Stimulated activated CD4-positive, alpha-beta T cell treated with anti-CD3 and anti-CD28 coated beads, Interleukin-15, amount 100 ng/mL, for 48 hours (primary cell): ENCODE measurements around the gene FBXO46.
"Not testable (repeated sequence)": the region's sequence is repeated elsewhere in the genome, so short reads cannot be mapped to it uniquely, and the experiment has no call there.

Experiments
- DNase-seq, 2 donors: peaks; one replicate each; pipeline ENCODE4 v3.0.0-alpha.2; 2020; ENCODE audit warnings: low read depth in 2 of 2

FBXO46 gene

DNA sequence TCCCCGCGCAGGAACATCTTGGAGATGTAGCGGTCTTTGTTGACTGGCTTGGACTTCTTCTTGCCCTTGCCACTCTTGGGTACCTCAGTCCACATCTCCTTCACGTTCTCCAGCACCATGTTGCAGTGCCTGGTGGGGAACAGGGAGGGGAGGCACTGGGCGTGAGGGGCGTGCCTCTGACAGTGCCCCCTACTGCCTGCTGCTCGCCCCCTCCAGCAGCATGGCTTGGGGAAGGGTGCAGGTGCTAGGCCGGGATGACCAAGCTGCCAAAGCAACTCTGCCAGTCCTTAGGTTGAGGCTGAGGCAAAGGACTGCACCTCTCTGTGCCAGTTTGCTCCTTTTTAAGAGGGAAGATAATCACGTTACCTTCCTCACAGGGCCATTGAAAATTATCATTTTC lies 43.1 kb downstream of the FBXO46 start:
- DNase-seq = no peak

DNA sequence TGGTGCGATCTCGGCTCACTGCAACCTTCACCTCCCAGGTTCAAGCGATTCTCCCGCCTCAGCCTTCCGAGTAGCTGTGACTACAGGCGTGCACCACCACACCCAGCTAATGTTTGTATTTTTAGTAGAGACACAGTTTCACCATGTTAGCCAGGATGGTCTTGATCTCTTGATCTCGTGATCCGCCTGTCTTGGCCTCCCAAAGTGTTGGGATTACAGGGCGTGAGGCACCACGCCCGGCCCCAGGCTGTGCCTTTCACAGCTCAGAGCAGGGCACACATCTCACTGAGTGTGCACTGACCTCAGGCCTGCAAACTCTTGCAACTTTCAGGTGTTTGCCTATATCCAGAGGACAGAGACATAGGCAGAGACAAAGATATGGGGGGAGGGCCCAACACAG lies 45.7 kb downstream of the FBXO46 start:
- DNase-seq = not testable (repeated sequence)

DNA sequence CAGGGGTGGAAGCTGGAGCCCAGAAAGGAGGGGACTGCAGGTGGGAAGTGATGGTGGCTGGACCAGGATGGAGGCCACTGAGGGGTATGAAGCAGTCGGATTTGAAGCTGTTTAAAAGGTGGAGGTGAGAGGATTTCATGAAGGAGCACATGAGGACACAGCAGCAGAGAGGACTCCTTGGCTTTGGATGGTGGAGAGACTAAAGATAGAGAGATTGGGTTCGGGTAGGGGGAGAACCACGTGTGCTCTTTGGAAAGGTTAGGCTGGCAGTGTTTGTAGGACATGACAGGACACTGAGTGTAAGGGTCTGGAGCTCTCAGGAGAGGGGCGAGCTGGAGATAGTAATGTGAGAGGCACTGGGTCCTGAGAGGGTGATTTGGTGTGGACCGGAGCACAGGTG lies 47.8 kb downstream of the FBXO46 start:
- no peak for DNase-seq

DNA sequence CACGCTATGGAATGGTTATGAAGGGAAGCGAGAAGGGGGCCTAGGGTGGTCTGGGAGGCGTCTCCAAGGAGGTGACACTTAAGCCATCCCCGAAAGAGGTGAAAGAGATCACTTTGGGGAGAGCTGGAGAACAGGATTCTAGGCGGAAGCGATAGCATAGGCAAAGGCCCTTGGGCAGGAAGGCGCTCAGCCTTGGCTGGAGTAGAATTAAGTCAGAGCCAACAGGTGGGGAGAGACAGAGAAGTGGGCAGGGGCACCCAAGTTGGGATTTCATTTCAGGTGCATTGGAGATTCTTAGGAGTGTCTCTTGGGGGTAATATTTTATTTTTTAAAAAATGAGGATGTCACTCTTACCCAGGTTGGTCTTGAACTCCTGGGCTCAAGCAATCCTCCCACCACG lies 48.6 kb downstream of the FBXO46 start:
- no peak for DNase-seq

DNA sequence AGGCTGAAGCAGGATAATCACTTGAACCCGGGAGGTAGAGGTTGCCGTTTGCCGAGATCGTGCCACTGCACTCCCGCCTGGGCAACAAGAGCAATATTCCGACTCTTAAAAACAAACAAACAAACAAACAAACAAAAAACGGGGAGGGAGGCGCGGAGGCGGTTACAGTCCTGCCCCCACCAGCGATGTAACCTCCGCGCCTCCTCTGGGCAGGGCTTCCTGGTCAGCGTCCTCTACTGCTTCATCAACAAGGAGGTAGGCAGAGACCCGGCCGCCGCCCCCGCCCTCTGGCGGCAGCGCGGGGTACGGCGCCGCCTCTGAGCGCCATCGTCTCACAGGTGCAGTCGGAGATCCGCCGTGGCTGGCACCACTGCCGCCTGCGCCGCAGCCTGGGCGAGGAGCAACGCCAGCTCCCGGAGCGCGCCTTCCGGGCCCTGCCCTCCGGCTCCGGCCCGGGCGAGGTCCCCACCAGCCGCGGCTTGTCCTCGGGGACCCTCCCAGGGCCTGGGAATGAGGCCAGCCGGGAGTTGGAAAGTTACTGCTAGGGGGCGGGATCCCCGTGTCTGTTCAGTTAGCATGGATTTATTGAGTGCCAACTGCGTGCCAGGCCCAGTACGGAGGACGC lies 49.2 kb downstream of the FBXO46 start:
- peak; percentile 68 to 75 for DNase-seq

DNA sequence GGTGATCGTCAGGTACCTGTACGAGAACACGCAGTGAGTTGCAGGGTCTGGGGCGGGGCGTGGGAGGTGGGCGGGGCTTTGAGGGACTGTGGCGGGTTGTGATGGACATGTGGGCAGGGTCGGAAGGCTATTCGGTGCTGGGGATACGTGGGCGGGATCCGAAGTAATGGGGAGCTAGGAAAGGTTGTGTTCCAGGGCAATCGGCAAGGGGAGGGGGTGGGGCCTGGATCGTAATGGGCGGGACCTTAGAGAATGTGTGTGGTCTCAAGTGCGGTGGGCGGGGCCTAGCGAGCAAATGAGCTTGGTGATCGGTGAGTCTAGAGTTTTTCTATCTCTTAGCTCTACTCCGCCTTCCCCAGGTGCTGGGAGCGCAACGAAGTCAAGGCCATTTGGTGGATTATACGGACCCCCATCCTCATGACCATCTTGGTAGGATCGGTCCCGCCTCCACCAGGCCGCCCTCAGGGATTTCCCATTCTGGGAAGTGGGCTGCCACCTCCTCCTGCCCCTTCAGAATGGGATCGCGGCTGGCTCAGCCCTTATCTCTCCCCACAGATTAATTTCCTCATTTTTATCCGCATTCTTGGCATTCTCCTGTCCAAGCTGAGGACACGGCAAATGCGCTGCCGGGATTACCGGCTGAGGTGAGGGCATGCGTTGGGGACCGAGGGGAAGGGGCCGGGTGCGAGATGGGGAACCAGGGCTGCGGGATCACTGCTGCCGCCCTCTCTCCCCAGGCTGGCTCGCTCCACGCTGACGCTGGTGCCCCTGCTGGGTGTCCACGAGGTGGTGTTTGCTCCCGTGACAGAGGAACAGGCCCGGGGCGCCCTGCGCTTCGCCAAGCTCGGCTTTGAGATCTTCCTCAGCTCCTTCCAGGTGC lies 53.1 kb downstream of the FBXO46 start:
- peak; percentile 85 to 87 for DNase-seq

DNA sequence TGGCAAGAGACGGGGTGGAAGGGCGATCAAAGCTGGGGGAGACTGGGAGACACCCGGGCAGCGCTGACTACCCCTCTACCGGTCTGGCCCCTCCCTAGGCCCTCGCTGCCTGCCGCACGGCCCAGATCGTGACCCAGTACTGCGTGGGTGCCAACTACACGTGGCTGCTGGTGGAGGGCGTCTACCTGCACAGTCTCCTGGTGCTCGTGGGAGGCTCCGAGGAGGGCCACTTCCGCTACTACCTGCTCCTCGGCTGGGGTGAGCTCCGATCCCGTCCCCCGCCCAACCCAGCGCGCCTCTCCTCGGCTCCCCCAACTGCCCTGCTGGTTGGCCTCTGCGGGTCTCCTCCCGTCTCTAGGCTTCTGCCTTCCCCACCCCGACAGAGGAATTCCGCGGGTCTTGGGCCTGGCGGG lies 53.8 kb downstream of the FBXO46 start:
- DNase-seq = peak in 1 of 2 donors; percentile 35

DNA sequence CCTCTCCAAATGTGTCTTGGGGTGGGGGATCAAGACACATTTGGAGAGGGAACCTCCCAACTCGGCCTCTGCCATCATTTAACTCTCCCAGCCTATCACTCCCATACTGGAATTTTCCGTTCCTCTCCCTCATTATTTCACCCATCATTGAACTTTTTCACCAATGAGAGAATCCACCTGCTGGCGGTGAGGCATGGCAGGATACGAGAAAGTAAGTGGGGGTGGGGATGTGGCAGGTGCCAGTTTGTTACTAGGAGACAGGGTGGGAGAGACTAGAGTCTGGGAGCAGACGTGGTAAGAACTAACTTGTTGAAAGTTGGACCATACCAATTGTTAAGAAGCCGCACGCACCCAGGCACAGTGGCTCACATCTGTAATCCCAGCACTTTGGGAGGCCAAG lies 55.8 kb downstream of the FBXO46 start:
- DNase-seq = no peak

DNA sequence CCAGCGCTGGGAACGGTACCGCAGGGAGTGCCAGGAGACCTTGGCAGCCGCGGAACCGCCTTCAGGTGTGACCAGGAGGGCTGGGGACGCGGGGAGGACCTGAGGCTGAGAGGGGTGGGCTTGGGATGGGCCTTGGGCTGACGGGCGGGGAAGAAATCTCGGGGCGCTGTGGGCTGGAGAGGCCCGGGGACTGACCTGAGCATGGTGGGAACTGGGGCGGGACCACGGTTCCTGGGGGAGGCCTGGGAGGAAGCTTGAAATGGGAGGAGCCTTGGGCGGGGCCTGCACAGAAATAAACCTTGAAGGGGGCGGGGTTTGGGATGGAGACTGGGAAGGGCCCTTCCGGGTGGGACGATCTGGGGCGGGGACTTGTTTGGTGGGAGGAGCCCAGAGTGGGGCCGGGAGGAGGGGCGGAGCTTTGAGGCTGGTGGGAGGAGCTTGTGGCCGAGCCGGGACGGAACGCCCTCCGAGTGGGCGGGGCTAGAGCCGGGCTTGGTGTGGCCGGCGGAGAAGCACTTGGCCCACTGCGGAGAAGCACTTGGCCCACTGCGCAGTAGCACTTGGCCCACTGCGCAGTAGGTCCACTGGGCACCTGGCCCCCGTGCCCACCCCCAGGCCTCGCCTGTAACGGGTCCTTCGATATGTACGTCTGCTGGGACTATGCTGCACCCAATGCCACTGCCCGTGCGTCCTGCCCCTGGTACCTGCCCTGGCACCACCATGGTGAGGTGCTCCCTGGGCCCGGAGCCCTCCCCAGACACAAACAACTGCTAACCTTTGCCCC lies 59.8 kb downstream of the FBXO46 start:
- peak; percentile 61 to 75 for DNase-seq

DNA sequence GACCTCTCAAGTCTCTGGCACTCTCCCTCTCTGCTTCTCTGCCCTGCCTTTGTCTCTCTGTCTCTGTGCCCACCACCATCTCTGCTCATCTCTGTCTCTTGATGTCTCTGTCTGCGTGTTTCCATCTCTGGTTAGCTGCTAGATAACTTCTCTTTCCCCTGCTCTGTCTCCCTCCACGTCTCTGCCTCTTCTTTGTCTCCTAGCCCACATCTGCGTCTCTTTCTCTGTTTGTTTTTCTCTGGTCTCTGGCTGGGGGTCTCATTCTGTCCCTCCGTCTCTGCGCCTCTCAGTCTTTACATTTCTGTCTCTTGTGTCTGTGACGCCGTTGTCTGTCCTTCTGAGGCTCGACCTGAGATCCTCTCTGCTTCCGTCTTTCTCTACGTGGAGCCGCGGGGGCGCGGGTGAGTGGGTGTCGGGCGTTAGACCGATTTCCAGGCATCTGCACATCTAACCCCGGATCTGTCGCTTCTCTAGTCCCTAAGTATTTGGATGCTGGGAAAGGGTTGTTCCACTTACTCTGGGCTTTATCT lies 62.3 kb downstream of the FBXO46 start:
- DNase-seq = no peak

DNA sequence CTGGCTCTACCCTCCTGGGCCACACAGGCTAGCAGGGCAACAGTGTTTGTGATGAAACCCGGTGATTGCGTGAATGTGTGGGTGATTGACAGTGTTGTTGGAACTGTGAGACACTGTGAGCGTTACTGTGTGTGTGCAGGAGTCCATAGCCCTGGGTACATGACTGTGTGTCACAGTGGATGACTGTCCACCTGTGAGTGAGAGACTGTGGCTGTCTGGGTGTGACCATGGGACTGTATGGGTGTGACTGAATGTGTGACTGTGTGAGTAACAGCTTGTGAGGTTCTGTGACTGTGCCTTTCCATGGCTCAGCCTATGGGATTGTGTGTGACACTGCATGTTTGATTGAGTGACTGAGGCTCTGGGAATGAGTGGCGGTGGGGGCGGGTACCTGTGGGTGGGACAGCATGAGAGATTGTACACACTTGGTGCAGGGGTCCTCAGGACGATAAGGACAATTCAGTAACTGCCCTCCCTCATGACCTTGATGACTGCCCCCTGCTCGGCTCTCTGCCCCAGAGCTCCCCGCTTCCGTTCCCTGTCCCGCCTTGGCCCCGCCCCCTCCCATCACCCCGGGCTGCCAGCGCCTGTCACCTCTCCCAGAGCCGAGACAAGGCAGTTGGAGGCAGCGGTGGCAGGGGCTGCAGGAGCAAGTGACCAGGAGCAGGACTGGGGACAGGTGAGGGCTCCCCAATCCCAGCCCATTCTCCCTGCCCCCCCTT lies 62.9 kb downstream of the FBXO46 start, which contains the start of gene GIPR:
GIPR (plus strand) TSS at position 602 of the 722 bp plus-strand sequence. CDS start 1,300 bp downstream, outside the sequence.
- DNase-seq = peak; percentile 66 to 74

DNA sequence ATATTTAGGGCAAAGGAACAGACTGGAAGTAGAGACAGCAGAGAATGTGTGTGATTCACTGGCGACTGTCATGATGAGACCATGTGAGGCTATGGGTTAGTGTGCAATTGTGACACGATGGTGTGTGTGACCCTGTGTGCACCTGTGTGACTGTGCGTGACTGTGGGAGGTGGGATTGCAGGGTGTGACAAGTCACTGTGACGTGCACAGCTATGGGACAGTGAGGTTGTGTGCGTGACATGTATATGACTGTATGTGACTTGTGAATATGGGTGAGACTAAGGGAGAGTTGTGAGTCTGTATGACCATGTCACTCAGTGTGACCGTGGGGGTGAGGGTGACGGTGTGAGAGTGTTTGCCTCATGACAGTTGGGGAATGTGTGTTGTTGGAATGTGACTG lies 66.1 kb downstream of the FBXO46 start:
- no peak for DNase-seq

DNA sequence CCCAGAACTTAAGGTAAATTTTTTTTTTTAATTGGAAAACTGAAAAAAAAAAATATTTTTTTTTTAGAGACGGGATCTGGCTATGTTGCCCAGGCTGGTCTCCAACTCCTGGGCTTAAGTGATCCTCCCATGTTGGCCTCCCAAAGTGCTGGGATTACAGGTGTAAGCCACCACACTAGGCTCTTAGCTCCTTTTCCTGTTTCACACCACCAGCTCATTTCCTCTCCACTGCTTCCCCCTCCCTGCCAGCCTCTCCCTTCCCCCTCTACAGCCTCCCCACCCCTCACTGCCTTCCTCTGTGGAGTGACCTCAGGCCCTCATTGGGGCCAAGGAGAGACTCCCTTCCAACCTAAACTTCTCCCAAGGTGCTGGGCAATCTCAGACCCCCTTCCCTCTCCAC lies 66.9 kb downstream of the FBXO46 start:
- no peak for DNase-seq

DNA sequence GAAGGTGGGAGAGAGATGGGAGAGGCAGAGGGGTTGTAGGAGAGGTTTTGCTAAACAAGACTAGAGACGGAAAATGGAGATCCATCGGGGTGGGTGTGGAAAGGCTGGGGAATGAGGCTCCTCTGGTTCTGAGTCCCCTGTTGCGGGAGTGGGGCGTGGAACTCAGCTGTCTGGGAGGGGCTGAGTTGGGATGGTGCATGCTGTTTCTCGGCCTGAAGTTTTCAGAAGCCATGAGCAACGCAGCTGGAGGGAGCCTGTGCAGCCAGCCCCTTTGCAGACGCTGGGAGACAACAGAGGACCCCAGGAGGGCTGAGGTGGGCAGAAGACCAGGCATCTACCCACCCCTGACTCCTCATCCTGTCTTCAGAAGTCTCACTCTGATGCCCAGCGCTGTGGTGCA lies 70.1 kb downstream of the FBXO46 start:
- DNase-seq = no peak
